T-helper 2 cell (primary cell): ENCODE data around the gene ALX3.
A peak's percentile ranks its signal among the peaks of the same experiment; 100 is the strongest.
"Not testable (repeated sequence)": the region's sequence is repeated elsewhere in the genome, so short reads cannot be mapped to it uniquely, and the experiment has no call there.

Experiments used
- DNase-seq, 5 experiments: peaks; one replicate each; pipeline versions ENCODE4 v3.0.0 to v3.0.0-alpha.2; 2012 to 2022

The ALX3 gene

DNA sequence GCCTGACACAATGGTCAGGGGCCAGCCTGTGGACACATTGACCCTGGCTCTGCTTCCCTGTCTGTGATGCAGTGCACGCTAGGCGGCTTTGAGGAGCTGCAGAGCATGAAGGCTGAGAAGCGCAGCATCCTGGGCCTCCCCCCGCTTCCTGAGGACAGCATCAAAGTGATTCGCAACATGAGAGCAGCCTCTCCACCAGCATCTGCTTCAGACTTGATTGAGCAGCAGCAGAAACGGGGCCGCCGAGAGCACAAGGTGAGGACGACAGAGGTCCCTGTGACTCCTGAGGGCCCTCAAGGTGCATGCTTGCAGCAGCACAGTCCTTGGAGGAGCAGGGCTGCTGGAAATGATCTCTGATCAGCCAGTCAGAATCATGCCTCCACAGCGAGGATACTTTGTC, 27.5 kb downstream of the ALX3 start:
- no peak for DNase-seq

DNA sequence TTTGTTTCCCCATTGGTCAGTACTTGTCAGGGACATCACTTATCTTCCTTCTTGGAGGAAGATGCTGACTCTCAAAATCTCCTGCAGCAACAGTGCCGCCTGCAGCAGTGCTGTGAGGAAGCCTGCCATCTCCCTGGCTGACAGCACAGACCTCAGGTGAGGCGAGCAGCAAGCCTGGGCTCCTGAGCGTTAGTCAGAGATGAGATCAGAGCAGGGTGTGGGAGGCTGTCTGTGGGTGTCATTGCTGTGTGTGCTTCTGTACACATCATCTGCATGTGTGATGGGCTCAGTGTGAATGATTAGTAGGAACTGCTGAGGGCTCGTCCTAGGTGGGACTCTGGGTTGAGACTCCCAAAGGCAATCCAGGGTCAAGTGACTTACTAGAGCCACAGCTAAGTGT, 29.9 kb downstream of the ALX3 start:
- DNase-seq, result no peak

DNA sequence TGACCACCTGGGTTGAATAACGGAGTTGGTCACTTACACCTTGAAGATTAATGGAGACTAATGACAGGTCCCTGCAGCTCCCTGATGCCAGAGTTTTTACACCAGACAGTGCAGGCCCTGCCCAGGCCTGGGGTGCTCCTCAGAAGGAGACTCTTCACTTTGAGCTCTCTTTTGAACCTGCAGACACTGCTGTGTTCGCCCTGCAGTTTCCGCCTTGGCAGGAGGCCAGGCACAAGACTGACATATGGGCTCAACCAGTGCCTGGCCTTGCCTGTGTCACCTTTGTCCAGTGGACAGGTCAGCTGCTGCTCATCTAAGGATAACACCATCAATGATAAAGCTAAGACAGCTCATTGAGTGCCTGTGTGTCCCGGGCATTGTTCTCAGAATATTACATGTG, 30.8 kb downstream of the ALX3 start:
- no peak for DNase-seq

DNA sequence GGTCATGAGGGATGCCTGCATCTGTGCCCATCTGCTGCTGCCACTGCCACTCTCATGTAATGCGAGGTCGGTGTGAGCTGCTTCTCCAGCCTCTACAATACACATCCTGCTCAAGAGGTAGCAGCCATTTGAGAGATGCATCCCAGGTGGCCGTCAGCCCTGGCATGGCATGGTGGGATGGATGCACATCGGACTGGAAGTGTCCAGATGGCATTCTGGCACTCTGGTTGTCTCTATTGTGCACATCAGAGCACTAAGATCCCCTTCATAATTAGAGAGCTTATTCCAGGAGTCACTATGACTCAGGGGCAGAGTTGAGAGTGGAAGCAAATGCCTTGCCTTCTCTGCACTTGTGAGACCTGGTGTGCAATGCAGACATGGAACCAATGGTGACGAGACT, 32.2 kb downstream of the ALX3 start:
- DNase-seq, result no peak

DNA sequence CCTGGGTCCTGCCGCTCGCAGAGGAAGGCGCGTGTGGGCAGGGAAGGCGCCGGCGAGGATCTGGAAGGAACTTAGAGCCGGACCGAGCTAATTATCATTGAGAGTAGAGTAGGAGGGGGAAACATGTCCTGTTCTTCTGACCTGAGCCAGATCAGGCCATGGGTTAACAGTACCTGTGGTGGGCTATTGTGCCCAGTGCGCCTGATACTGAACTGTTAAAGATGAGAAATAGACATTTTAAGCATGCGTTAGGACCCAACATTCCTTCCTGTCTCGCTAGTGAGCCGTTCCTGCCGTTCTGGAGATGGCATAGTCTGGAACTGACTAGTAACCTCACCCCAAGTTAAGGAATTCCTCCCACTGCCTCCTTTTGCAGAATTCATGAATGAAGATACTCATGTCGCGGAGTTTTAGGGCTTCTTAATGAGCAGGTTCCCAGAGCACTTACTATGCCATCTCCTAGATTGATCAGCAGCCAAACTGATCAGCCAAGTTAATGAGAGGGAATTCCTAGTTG, 35.2 kb downstream of the ALX3 start:
- no peak for DNase-seq

DNA sequence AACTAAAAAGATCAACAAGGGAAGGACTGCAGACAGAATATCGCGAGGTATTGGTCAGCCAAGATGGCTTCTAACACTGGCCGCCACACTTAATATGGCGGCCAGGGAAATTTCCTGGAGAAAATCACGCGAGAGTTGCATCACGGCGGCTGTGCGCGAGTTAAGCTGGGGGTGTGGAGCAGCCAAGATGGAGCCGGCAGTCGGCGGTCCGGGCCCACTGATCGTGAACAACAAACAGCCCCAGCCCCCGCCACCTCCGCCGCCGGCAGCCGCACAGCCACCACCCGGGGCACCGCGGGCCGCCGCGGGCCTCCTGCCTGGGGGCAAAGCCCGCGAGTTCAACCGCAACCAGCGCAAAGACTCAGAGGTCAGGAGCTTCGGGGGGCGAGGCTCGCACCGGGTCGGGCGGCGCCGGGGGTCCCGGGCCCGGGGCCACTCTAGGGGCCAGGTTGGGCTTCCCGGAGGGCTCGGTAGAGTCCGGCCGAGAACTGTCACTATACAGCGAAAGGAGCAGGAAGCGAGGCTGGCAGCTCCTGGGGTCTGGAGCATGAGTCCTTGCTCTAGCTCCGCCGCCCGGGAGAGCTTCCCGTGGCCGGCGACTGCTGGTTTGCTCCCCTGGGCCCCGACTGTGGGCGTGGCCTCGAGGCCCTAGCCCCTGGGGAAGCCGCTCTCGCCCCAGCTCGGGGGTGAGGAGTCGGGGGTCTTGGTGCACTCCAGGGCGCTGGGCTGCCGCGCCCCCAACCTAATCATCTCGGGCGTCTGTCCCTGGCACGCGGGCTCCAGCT, 35.8 kb downstream of the ALX3 start, which contains the start of gene STRIP1:
STRIP1 (plus strand) TSS at position 174 of the 785 bp plus-strand sequence; CDS start at position 188, 14 bp downstream.
- peak; percentile 71 to 98 (median 89) for DNase-seq

DNA sequence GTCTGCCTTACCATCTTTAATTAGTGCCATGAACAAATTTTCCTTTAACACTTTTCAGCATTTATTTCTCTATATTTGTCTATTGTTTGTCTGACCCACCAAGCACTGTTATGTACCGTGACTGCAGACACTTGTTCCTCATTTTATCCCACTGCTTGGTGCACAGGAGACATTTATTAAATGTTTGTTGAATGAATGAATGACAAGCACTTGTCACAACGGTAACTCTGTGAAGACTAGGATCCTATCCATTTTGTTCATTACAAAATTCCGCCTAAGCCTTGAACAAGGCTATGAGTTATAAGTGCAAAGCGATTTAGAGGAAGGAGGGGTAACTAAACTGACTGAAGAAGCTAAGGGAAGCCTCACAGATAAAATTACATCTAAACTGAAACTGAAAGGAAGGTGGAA, 36.4 kb downstream of the ALX3 start:
- no peak for DNase-seq

DNA sequence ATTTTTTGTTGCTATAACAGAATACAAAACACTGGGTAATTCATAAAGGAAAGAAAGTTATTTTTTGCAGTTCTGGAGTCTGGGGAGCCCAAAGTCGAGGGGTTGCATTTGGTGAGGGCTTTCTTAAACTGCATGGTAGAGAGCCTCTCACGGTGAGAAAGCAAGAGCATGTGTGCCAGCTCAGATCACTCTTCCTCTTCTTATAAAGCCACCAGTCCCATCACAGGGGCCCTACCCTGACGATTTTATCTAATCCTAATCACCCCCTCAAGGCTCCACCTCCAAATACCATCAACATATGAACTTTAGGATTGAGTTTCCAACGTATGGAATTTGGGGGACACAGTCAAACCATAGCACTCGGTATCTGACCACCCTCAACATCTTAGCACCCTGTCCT, 37.1 kb downstream of the ALX3 start:
- DNase-seq, result peak in 1 of 5 experiments; percentile 18

DNA sequence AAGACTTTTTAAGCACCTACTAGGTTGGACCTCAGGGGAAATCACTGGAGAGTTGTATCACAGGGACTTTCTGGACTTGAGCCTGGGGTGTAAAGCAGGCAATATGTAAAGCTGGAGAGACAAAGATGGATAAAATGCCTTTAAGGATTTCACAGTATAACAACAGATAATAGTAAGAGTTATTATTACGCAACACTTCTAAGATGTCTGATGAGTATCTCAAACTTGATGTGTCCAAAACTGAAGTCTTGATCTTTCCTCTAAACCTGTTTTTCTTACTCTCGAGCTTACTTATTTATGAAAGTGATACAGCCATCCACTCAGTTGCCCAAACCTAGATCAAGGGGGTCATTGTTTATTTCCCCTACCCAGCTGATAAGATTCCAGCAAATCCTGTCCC, 38.1 kb downstream of the ALX3 start:
- DNase-seq, result no peak

DNA sequence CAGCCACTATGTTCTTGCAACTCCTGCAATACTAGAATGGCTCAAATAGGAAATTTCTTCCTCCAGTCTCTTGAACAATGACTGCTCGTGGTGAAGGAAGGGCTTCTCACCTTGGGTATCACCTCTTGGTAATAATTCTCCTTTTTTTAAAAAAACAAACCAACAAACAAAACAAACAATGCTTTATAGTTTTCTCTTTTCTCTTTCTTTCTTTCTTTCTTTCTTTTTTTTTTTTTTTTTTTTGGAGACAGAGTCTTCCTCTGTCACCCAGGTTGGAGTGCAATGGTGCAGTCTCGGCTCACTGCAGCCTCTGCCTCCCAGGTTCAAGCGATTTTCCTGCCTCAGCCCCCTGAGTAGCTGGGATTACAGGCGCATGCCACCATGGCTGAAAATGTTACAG, 39.8 kb downstream of the ALX3 start:
- DNase-seq, result not testable (repeated sequence)

DNA sequence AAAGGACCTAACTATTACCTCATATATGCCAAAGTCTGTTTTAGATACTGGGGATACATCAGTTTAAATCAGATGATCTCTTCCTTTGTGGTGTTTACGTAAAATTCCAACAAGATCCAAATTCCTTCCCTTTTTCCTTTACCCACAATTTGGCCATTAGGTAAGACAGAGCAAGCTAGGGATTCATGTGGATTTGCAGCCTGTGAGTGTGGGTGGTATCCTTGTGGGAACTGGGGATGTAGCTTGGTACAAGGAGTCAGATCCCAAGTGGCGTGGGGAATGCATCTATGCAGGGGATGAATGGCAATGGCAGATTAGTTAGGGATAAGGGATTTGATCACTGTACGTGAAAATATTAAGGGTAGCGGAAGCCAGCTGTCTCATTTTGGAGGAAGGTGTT, 45.9 kb downstream of the ALX3 start:
- no peak for DNase-seq

DNA sequence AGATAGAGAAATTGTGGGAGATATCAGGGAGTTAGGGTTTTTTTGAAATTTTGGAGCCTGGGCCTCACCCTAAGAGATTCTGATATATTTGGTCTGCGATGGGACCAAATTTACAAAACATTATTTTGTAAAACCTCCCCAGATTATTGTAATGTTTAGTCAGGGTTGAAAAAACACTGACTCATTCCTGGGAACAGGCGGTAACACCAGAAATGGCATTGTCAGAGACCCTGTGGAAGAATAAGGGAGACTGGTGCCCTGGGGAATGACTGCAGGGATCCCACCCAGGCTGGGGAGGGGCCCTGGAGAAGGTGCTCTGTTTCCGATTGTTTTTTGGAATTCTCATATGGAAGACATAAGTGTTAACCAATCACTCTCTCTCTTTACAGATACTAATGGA, 49.2 kb downstream of the ALX3 start:
- no peak for DNase-seq

DNA sequence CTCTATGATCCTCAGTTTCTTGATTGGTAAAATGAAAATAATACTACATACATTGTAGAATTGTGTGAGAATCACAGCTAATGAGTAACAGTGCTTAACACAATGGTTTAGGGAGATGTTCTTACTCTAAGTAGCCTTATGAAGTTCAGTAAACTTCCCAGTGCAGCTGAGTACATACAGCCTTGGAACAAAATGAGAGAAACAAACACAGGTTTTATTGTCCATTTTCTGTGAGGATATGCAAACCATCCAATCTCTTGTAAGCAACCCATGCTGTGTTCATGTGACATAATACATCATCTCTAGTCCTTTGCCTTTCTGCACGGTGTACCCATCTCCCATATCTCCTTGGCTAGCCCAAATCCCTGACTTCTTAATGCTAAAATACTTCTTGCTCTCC, 50.7 kb downstream of the ALX3 start:
- DNase-seq, result no peak

DNA sequence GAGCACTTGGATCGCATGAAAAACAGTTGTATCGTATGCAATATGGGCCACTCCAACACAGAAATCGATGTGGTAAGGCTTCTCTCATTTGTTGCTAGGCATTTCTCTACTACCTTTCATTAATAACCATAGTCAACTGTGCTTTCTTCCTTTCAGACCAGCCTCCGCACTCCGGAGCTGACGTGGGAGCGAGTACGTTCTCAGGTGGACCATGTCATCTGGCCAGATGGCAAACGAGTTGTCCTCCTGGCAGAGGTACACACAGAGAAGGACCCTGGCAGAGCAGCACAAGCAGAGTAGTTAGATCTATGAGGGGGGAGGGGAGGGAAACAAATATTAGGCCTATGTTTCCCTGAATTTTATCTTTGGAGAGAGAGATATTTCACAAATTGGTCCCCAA, 52.1 kb downstream of the ALX3 start:
- no peak for DNase-seq

DNA sequence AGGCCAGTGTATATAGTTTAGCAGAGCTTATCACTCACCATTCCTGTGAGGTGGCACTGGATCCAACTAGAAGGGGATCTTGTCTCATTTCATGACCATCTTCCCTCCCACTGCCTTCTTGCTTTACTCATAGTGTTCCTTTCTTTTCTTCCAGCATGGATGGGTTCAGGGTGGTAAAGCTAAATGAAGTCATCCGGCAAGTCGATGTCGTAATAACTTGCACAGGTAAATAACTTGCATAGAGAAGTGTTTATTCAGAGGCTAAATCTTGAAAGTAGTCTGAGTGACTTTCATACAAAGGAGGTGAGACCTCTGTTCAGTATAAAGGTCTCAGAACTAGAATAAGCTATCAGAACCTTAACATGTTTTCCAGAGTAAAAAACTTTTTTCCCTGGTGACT, 52.7 kb downstream of the ALX3 start:
- no peak for DNase-seq

DNA sequence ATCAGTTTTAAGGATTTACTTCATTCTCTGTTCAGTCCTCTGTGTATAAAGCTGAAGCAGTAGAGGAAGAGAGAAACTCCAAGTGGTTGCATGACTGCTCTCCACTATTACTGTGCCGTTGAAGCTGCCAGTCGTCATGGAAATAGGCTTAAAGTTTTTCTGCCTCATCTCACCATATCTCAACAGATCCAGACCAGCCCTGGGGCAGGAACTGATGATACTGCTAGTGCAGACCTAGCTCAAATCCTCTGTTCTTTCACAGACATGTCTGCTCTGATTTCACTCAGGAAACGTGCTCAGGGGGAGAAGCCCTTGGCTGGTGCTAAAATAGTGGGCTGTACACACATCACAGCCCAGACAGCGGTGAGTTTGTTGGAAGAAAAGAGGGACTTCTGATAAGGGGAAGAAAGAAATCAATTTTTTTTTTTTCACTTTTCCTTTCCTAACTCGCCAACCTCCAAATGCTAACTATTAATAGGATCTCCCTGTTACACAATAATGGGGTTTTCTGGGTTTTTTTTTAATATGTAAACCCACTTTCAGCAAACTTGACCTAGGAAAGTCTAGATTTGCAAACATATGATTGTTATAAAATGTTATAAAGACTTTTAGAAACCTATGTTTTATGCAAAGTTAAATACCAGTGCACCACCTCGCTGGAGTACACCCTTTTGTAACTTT, 58.2 kb downstream of the ALX3 start:
- no peak for DNase-seq

DNA sequence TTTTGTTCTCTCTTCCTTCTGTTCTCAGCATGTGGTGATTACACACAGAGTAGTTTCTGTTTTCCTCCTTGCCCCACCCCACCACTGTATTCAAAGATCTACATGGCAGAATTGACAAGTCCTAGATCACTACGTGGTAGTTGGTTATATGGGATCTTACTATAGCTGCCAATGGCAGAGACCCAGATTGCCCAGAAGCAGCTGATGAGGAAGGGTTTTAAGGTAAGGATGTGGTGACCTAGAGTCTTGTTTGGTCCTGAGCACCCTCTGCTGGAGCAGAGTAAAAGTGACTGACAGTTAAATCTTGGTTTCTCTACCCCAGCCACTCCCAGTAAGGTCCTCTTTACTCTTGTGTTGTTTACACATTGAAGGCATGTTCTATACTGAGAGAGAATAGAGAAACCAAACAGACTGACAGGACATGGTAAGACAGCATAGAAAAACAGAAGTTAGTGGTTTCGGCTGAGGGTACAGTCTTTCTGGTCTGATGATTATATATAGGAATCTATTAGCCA, 58.9 kb downstream of the ALX3 start:
- DNase-seq, result peak in 2 of 5 experiments; percentile 9 to 81
